Activated T-cell treated with anti-CD3 and anti-CD28 coated beads, Interleukin-2, amount 50 U/mL, for 48 hours (primary cell): ENCODE results near the gene NPRL2.

Experiments used
- DNase-seq, 2 experiments: peaks; one replicate each; pipeline ENCODE4 v3.0.0-alpha.2; 2020

NPRL2 gene

GRCh38 chr3:50303013-50303815 is 47.4 kb downstream of the NPRL2 start, which contains the start of gene HYAL1:
TSS of gene HYAL1 (minus strand) at chr3:50303574. CDS start at chr3:50302956, 618 bp downstream.
- no peak for DNase-seq

- no peak for DNase-seq
Measured at GRCh38 chr3:50302095-50303012, 48.2 kb downstream of the NPRL2 start.

- DNase-seq: no peak
Measured at GRCh38 chr3:50300681-50301254, 49.8 kb downstream of the NPRL2 start.

- DNase-seq: no peak
Measured at GRCh38 chr3:50299929-50300680, 50.5 kb downstream of the NPRL2 start.

- no peak for DNase-seq
Measured at GRCh38 chr3:50299638-50299928, 51.0 kb downstream of the NPRL2 start.

- DNase-seq: peak; percentile 100
Measured at GRCh38 chr3:50298836-50299637, 51.5 kb downstream of the NPRL2 start, which contains the start of the genes HYAL3 and NAA80. TSS of gene HYAL3 (minus strand) at chr3:50299405. CDS start at chr3:50295602, 3,803 bp downstream. TSS of gene NAA80 (minus strand) at chr3:50299405. CDS start at chr3:50297463, 1,942 bp downstream.

GRCh38 chr3:50297896-50298725 is 52.5 kb downstream of the NPRL2 start:
- no peak for DNase-seq

GRCh38 chr3:50297384-50297775 is 53.2 kb downstream of the NPRL2 start:
- DNase-seq: no peak
